ENCODE data around the gene ODC1. TPM values are rescaled to one million over a fixed set of nuclear protein-coding genes. Genes with fewer than 3 reads are reported as not detected.

Gene ODC1
- total RNA-seq, 1 donor from 2014 or later = 235 TPM

DNA sequence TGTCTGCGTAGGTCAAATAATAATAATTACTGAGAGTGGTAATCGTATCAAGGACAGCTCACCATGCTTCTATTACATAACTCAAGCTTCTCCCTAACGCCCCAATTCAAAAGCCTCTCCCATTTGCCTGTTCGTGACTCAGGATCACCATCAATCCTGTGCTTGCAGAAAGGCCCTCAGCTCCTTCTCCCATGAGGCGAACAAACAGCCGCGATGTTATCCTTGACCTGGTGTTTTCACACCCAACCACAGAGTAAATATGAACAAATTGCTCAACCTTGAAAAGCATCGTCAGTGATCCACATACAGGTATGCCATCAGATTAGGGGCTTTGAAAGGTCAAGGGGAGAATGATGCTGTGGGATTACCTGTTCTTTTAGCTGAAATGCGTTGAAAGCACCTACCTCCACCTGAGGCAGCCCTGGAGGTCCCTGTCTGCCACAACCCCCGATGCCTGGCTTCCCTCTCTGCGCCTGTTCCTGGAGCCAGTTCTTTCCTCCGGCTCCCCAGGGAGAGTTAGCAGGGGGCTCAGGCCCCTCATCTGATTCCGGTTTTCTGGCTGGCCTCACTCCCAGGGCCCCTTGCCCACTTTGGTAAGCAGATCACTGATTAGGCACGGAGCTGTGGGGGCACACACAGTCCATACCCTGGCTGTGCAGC is 39.1 kb upstream of the ODC1 start:
- Mint-ChIP-seq H3K27ac (no peak overlapping the region), H3K4me1 (ENCODE audit: low read depth) (peaks cover 8% of the 10 kb centered on the region), H3K27me3 (ENCODE audit: insufficient read depth) (peaks cover 32% of the 10 kb centered on the region), H3K4me3 (no peak overlapping the region), H3K36me3 (ENCODE audit: low read depth) (peaks cover 4% of the 10 kb centered on the region), H3K9me3 (no peaks in the 10 kb centered on the region)
- intact Hi-C loops (cut with micrococcal nuclease) = no loop called here
- no peak for DNase-seq (ENCODE audit: low spot score)

- H3K27me3 Mint-ChIP-seq (ENCODE audit: insufficient read depth) = peaks cover 32% of the 10 kb centered on the region
Measured at GRCh38 chr2:10486601-10487079, 38.5 kb upstream of the ODC1 start.

GRCh38 chr2:10486091-10486490 is 38.0 kb upstream of the ODC1 start:
- peaks cover 8% of the 10 kb centered on the region for H3K4me1 Mint-ChIP-seq (ENCODE audit: low read depth)
- H3K9me3 Mint-ChIP-seq = no peaks in the 10 kb centered on the region
- H3K27me3 Mint-ChIP-seq (ENCODE audit: insufficient read depth) = peaks cover 33% of the 10 kb centered on the region
- intact Hi-C loops (cut with micrococcal nuclease) = no loop called here
- no peak for DNase-seq (ENCODE audit: low spot score)
- no peak overlapping the region for H3K4me3 Mint-ChIP-seq
- peaks cover 2% of the 10 kb centered on the region for H3K36me3 Mint-ChIP-seq (ENCODE audit: low read depth)
- H3K27ac Mint-ChIP-seq = no peak overlapping the region

More at GRCh38 chr2:10486601-10487079, 38.5 kb upstream of the ODC1 start:
- H3K27ac Mint-ChIP-seq = no peak overlapping the region
- DNase-seq (ENCODE audit: low spot score) = no peak
- H3K36me3 Mint-ChIP-seq (ENCODE audit: low read depth) = peaks cover 4% of the 10 kb centered on the region
- H3K9me3 Mint-ChIP-seq = no peaks in the 10 kb centered on the region
- intact Hi-C loops (cut with micrococcal nuclease) = no loop called here
- peaks cover 8% of the 10 kb centered on the region for H3K4me1 Mint-ChIP-seq (ENCODE audit: low read depth)
- H3K4me3 Mint-ChIP-seq = no peak overlapping the region

DNA sequence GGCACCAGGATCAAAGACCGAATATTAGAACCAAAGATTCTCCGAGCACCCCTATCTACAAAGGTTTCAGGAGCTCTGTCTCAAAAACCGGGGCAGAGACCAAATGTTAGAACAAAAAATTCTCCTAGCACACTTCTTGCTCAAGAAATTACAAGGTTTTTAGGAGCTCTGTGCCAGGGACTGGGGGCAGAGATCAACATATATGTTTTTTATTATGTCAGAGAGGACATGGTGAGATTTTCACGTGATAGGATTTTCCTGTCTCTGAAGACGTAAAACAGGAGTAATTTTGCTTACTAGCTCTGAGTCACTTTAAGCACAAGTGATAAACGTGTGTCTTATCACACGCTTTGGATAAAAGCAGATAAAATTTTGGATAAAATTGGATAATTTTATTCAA is 34.8 kb upstream of the ODC1 start:
- Mint-ChIP-seq H3K4me1 (ENCODE audit: low read depth) (no peaks in the 10 kb centered on the region), H3K9me3 (no peaks in the 10 kb centered on the region), H3K4me3 (no peak overlapping the region), H3K27ac (no peak overlapping the region), H3K27me3 (ENCODE audit: insufficient read depth) (peaks cover 26% of the 10 kb centered on the region), H3K36me3 (ENCODE audit: low read depth) (no peaks in the 10 kb centered on the region)
- intact Hi-C loops (cut with micrococcal nuclease) = no loop called here
- DNase-seq (ENCODE audit: low spot score) = no peak

DNA sequence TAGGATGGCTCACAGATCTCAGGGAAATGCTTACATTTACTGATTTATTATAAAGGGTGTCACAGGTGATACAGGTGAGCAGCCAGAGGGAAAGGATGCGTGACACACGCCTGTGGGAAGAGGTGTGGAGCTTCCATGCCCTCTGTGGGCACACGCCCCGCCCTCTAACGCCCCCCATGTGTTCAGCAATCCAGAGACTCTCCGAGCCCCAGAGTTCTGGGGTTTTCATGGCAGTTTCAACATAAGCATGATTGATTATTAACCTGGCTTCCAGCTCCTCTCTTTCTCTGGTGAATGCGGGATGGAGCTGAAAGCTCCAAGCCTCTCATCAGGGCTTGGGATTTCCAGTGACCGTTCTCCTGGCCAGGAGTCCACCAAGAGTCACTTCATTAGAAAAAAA is 34.3 kb upstream of the ODC1 start:
- intact Hi-C loops (cut with micrococcal nuclease) = no loop called here
- H3K27me3 Mint-ChIP-seq (ENCODE audit: insufficient read depth) = peaks cover 26% of the 10 kb centered on the region
- DNase-seq (ENCODE audit: low spot score) = no peak
- H3K4me3 Mint-ChIP-seq = no peak overlapping the region
- no peaks in the 10 kb centered on the region for H3K9me3 Mint-ChIP-seq
- no peaks in the 10 kb centered on the region for H3K36me3 Mint-ChIP-seq (ENCODE audit: low read depth)
- H3K4me1 Mint-ChIP-seq (ENCODE audit: low read depth) = peaks cover 4% of the 10 kb centered on the region
- no peak overlapping the region for H3K27ac Mint-ChIP-seq

DNA sequence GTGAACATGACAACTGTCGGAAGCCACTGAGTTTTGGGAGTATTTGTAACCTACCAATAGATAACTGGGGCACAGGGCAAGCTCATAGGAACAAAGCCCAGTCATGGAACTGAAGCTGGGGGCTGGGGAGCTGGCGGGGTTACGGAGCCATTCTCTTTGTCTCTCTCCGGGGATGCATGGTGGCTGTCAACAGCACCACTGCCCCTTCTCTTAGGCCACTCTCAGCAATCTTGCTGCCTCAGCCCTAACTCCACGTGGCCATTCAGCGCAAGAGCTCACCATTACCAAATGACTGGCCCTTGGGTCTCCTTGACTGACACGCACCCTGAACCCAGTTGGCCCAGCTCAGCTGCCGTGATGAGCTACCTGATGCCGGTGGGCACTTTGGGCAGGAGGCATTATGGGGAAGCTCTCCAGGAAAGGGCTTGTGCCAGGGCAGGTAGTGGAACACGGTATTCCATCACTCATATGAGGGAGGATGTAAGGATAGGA is 33.6 kb upstream of the ODC1 start:
- H3K36me3 Mint-ChIP-seq (ENCODE audit: low read depth) = no peaks in the 10 kb centered on the region
- no peak overlapping the region for H3K4me3 Mint-ChIP-seq
- intact Hi-C loops (cut with micrococcal nuclease) = no loop called here

GRCh38 chr2:10481055-10481665 is 33.0 kb upstream of the ODC1 start:
- no peak for DNase-seq (ENCODE audit: low spot score)
- no peak overlapping the region for H3K27ac Mint-ChIP-seq
- intact Hi-C loops (cut with micrococcal nuclease) = no loop called here
- H3K27me3 Mint-ChIP-seq (ENCODE audit: insufficient read depth) = peaks cover 20% of the 10 kb centered on the region
- no peaks in the 10 kb centered on the region for H3K36me3 Mint-ChIP-seq (ENCODE audit: low read depth)
- H3K9me3 Mint-ChIP-seq = no peaks in the 10 kb centered on the region
- no peak overlapping the region for H3K4me3 Mint-ChIP-seq
- peaks cover 12% of the 10 kb centered on the region for H3K4me1 Mint-ChIP-seq (ENCODE audit: low read depth)

More for the DNA sequence above, 33.6 kb upstream of the ODC1 start:
- H3K9me3 Mint-ChIP-seq = no peaks in the 10 kb centered on the region
- H3K27me3 Mint-ChIP-seq (ENCODE audit: insufficient read depth) = peaks cover 21% of the 10 kb centered on the region
- H3K4me1 Mint-ChIP-seq (ENCODE audit: low read depth) = peaks cover 12% of the 10 kb centered on the region
- no peak overlapping the region for H3K27ac Mint-ChIP-seq
- no peak for DNase-seq (ENCODE audit: low spot score)

DNA sequence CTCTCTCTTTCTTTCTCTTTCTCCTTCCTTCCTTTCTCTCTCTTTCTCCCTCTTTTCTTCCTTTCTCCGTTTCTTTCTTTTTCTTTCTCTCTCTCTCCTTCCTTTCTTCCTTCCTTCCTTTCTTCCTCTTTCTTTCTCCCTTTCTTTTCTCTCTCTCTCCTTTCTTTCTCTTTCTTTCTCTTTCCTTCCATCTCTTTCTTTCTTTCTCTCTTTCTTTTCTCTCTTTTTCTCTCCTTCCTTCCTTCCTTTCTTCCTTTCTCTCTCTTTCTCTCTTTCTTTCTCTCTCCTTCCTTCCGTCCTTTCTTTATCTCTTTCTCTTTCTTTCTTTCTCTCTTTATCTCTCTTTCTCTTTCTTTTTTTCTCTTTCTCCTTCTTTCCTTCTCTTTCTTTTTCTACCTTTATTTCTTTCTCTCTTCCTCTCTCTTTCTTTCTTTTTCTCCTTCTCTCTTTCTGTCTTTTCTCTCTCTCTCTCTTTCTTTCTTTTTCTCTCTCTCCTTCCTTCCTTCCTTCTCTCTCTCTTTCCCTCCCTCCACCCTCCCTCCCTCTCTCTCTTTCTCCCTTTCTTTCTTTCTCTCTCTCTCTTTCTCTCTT is 32.3 kb upstream of the ODC1 start:
- Mint-ChIP-seq H3K9me3 (no peaks in the 10 kb centered on the region), H3K27me3 (ENCODE audit: insufficient read depth) (peaks cover 20% of the 10 kb centered on the region), H3K4me1 (ENCODE audit: low read depth) (peaks cover 12% of the 10 kb centered on the region), H3K27ac (no peak overlapping the region), H3K4me3 (no peak overlapping the region), H3K36me3 (ENCODE audit: low read depth) (no peaks in the 10 kb centered on the region)
- DNase-seq (ENCODE audit: low spot score) = no peak
- intact Hi-C loops (cut with micrococcal nuclease) = no loop called here

- Mint-ChIP-seq H3K4me1 (ENCODE audit: low read depth) (peaks cover 12% of the 10 kb centered on the region), H3K36me3 (ENCODE audit: low read depth) (no peaks in the 10 kb centered on the region), H3K4me3 (no peak overlapping the region), H3K27me3 (ENCODE audit: insufficient read depth) (peaks cover 12% of the 10 kb centered on the region), H3K9me3 (no peaks in the 10 kb centered on the region), H3K27ac (no peak overlapping the region)
- intact Hi-C loops (cut with micrococcal nuclease) = no loop called here
- no peak for DNase-seq (ENCODE audit: low spot score)
Measured at GRCh38 chr2:10478916-10479315, 30.8 kb upstream of the ODC1 start.

DNA sequence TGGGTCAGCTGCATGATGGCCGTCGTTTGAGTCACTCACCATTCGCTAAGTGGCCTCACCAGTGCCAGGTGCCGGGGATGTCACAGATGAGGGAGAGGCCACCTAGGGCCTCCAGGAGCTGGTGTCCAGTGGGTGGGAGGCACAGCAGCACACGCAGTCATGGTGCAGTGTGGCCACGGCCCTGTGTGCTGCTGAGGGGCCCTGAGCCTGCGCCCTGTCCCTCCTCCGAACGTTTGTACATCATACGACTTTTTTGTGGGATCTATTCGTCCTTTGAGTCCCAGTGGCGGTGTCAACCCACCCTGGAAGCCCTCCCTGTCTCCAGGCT is 30.1 kb upstream of the ODC1 start:
- Mint-ChIP-seq H3K36me3 (ENCODE audit: low read depth) (no peaks in the 10 kb centered on the region), H3K27ac (no peak overlapping the region), H3K9me3 (no peaks in the 10 kb centered on the region), H3K4me1 (ENCODE audit: low read depth) (peaks cover 12% of the 10 kb centered on the region), H3K27me3 (ENCODE audit: insufficient read depth) (peaks cover 8% of the 10 kb centered on the region), H3K4me3 (no peak overlapping the region)
- DNase-seq (ENCODE audit: low spot score) = no peak
- intact Hi-C loops (cut with micrococcal nuclease) = no loop called here

DNA sequence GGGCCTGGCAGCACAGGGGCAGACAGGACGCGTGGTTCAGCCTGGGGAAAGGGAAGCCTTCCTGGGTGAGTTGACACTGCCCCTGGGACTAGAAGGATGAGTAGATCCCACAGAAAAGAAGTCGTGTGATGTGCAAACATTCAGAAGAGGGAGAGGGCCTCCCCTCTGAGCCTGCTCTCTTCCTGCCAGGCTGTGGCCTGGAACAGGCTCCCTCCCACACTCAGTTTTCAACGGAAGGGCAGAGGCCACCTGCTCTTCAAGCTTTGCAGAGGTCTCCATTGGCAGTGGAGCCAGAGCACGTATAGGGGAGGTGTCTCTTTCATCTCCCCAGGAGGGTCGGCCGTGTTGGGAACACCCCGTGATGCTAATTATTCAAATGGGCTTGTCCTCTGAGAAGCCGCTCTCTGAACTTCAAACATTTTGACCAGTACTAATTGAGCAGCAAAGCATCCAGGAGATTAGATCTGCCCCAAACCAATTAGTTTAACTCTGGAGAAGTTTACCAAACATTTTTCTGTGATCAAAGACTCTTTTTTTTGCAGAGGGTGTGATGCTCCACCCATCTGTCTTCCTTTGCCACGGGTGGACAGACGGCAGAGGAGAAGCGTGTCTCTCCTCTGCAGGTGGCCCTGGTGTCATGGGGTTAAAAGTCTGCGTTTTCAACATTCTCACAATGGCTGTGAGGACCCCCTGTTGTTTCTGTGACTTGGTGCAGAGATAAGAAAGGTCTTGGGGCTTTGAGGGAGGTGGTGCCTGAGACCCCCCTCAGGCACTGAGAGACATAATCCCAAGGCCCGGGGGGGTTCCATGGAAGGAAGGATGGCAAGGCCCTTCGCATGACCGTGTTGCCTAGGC is 29.5 kb upstream of the ODC1 start:
- no peak for DNase-seq (ENCODE audit: low spot score)
- Mint-ChIP-seq H3K27ac (no peak overlapping the region), H3K36me3 (ENCODE audit: low read depth) (no peaks in the 10 kb centered on the region), H3K9me3 (no peaks in the 10 kb centered on the region), H3K4me3 (no peak overlapping the region), H3K27me3 (ENCODE audit: insufficient read depth) (peaks cover 9% of the 10 kb centered on the region), H3K4me1 (ENCODE audit: low read depth) (peaks cover 12% of the 10 kb centered on the region)
- intact Hi-C loops (cut with micrococcal nuclease) = no loop called here

GRCh38 chr2:10476723-10477442 is 28.8 kb upstream of the ODC1 start:
- no peak for DNase-seq (ENCODE audit: low spot score)
- Mint-ChIP-seq H3K27ac (peak overlapping the region; percentile 26), H3K4me1 (ENCODE audit: low read depth) (peaks cover 12% of the 10 kb centered on the region), H3K27me3 (ENCODE audit: insufficient read depth) (peaks cover 6% of the 10 kb centered on the region), H3K36me3 (ENCODE audit: low read depth) (no peaks in the 10 kb centered on the region), H3K4me3 (no peak overlapping the region), H3K9me3 (no peaks in the 10 kb centered on the region)
- intact Hi-C loops (cut with micrococcal nuclease) = no loop called here

Measured in activated T-helper 1 cell treated with anti-CD3 and anti-CD28 coated beads, Interleukin-12 subunit alpha, Interleukin-12 subunit beta, Interleukin-2, Interleukin-4 antibody, amounts not matched to agents 30 ng/mL and 10 ng/mL and 1 ng/mL, durations not matched to agents 14 hours and 24 hours and 36 hours (primary cell).